Kasumi-1 (cell line): ENCODE results near the gene OR8G1.
"Not testable (repeated sequence)": the region's sequence is repeated elsewhere in the genome, so short reads cannot be mapped to it uniquely, and the experiment has no call there.

Experiments used
- DNase-seq, 2 experiments: peaks; one replicate each; lab custom pipeline; 2025; lab: John Stamatoyannopoulos, UW

Gene OR8G1

GRCh38 chr11:124238512-124238911 is 2.4 kb upstream of the OR8G1 start:
- no peak for DNase-seq

- not testable (repeated sequence) for DNase-seq
Observed at GRCh38 chr11:124249869-124250268, 9.0 kb downstream of the OR8G1 start.

- no peak for DNase-seq
Observed at GRCh38 chr11:124256076-124256475, 15.2 kb downstream of the OR8G1 start, which contains the start of gene OR8G5. Gene OR8G5 (plus strand): TSS chr11:124256376. CDS start chr11:124264932, 8,556 bp downstream.

GRCh38 chr11:124265041-124265440 is 24.1 kb downstream of the OR8G1 start:
- DNase-seq = not testable (repeated sequence)

GRCh38 chr11:124270886-124271285 is 30.0 kb downstream of the OR8G1 start:
- not testable (repeated sequence) for DNase-seq

GRCh38 chr11:124274000-124274399 is 33.1 kb downstream of the OR8G1 start:
- no peak for DNase-seq

GRCh38 chr11:124276081-124276480 is 35.2 kb downstream of the OR8G1 start:
- no peak for DNase-seq

- DNase-seq = no peak
Observed at GRCh38 chr11:124277207-124277606, 36.3 kb downstream of the OR8G1 start.

- no peak for DNase-seq
Observed at GRCh38 chr11:124277804-124278203, 36.9 kb downstream of the OR8G1 start.

GRCh38 chr11:124278261-124278660 is 37.4 kb downstream of the OR8G1 start:
- no peak for DNase-seq

- DNase-seq = no peak
Observed at GRCh38 chr11:124285610-124286344, 44.9 kb downstream of the OR8G1 start.

- DNase-seq = no peak
Observed at GRCh38 chr11:124294687-124295086, 53.8 kb downstream of the OR8G1 start.

- no peak for DNase-seq
Observed at GRCh38 chr11:124296016-124296415, 55.1 kb downstream of the OR8G1 start.

GRCh38 chr11:124297921-124298320 is 57.0 kb downstream of the OR8G1 start:
- no peak for DNase-seq

GRCh38 chr11:124301548-124301947 is 60.7 kb downstream of the OR8G1 start:
- no peak for DNase-seq

GRCh38 chr11:124302347-124303125 is 61.6 kb downstream of the OR8G1 start:
- DNase-seq = no peak
